NB4 (cell line): ENCODE measurements around the gene ARHGAP21.

Experiments
- MAX ChIP-seq: IDR thresholded peaks from 2 replicates; pipeline ENCODE4 v1.6.1; 2011; ENCODE audit warnings: low read depth, low read length
- MYC ChIP-seq: IDR thresholded peaks from 2 replicates; pipeline ENCODE4 v1.6.1; 2011; ENCODE audit warnings: low read depth, low read length
- POLR2A ChIP-seq: IDR thresholded peaks from 2 replicates; pipeline ENCODE4 v1.6.1; 2011; ENCODE audit warnings: mild to moderate bottlenecking; ENCODE audit not compliant: insufficient read length; ENCODE audit errors: extremely low read depth
- TF ChIP-seq, protein P1 (sequence below): IDR thresholded peaks from one replicate; pipeline ENCODE4 v1.5.1; 2012; ENCODE audit warnings: low read depth, low read length

DNA sequence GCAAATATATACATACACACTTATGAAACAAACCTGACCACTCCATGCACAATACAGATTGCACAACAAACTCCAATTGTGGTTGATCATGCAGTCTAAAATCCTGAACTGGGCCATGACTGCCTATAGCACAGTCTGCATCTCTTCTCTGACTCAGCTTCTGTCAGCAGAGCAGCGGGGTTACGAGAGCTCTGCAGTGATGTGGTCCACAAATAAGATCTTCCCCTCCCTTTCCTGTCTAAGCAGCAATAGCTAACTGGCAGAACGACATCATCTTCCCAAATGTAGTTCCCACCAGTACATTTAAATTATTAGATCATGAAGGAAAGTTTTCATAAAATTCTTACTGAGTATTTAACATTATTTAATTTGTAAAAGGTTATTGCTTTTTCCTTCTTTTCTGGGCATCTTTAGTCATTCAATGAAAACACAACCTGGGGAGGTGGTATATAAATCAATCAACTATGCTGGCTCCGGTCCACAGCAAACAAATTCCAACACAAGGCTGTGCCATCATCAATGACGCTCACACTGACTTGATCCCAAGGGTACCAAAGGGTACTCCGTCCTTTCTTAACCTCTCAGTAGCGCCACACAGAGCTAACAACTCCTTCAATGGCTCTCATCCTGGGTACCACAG lies 17.1 kb downstream of the ARHGAP21 start:
- TF ChIP-seq, protein P1, sequence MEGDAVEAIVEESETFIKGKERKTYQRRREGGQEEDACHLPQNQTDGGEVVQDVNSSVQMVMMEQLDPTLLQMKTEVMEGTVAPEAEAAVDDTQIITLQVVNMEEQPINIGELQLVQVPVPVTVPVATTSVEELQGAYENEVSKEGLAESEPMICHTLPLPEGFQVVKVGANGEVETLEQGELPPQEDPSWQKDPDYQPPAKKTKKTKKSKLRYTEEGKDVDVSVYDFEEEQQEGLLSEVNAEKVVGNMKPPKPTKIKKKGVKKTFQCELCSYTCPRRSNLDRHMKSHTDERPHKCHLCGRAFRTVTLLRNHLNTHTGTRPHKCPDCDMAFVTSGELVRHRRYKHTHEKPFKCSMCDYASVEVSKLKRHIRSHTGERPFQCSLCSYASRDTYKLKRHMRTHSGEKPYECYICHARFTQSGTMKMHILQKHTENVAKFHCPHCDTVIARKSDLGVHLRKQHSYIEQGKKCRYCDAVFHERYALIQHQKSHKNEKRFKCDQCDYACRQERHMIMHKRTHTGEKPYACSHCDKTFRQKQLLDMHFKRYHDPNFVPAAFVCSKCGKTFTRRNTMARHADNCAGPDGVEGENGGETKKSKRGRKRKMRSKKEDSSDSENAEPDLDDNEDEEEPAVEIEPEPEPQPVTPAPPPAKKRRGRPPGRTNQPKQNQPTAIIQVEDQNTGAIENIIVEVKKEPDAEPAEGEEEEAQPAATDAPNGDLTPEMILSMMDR, result no peak
- no peak for TF ChIP-seq POLR2A
- no peak for TF ChIP-seq MAX
- TF ChIP-seq MYC, result no peak
